Measurements from ENCODE around the gene INHA.

The INHA gene

DNA sequence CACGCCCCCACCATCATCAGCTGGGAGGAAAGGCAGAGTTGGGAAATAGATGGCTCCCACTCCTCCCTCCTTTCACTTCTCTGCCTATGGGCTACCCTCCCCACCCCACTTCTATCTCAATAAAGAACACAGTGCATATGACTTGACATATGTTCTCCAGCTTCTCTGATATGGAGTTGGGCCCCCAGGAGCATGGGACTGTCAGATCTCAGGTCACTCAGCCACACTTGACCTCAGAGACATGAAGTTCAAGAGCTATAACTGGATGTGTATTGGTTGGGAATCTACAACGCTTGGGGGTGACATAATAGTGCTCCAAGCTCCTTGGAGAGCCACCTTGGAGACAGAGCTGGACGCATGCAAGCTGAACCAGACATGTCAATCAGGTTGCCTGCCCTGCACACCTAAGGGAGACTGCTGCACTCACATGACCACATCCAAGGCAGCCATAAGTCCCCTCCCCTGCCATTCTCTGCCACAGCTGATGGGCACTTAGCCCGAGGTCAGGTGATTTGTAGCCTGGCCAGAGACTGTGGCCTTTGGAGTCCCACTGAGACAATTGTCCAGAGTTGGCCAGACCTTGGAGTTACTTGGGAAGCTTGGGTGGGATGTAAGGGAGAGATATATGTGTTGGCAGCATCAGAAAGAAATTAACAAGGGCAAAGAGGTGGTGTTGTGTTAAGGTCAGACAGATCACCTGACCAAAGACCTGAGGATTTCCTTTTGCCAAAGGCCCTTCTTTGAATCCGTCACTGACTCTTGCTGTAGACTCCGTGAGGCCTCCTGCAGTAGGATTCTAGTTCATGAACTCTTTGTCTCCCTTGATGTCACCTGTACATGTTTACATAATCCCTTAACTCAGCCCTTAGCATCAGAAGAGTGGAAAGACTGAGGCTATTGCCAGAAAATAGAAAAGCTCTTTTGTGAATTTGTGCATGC, 3.7 kb downstream of the INHA start:
- no peak for DNase-seq

DNA sequence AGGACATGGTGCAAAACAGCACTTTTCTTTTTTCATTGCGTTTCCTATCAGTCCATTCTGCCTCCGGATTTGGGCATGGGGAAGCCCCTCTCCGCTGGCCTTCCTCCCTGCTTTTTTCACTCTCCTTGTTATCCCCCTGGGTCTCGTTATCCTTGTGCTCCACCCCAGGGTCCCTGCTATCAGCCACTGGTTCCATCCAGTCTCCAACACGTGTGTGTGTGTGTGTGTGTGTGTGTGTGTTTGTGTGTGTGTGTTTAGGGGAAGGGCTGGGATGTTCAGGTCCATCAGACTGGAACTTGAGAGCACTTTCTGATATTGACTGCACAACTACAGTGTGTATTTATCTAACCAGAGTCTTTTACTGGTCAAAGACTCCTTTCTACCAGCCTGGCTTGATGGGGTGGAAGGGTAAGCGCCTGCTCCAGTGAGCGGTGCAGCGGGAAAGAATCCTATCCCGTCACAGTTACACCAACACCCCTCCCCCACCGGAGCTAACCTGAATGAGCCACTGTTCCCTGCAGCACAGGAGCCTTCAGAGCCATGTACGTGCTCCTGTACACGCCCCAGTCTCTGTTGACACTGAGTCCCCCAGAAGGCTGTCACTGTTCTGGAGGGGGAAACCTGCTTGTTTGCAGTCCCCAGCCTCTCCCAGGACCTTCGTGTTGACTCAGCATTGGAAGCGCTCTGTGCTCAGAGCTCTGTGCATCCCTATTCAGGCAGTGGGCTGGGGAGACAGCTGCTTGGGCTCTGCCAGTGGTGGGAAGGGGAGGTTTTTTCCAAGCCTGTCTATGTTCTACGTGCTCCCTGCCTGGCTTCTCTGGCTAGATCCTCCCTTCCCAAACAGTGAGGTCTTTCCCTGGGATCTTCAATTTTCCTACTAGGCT, 4.6 kb downstream of the INHA start:
- no peak for DNase-seq

DNA sequence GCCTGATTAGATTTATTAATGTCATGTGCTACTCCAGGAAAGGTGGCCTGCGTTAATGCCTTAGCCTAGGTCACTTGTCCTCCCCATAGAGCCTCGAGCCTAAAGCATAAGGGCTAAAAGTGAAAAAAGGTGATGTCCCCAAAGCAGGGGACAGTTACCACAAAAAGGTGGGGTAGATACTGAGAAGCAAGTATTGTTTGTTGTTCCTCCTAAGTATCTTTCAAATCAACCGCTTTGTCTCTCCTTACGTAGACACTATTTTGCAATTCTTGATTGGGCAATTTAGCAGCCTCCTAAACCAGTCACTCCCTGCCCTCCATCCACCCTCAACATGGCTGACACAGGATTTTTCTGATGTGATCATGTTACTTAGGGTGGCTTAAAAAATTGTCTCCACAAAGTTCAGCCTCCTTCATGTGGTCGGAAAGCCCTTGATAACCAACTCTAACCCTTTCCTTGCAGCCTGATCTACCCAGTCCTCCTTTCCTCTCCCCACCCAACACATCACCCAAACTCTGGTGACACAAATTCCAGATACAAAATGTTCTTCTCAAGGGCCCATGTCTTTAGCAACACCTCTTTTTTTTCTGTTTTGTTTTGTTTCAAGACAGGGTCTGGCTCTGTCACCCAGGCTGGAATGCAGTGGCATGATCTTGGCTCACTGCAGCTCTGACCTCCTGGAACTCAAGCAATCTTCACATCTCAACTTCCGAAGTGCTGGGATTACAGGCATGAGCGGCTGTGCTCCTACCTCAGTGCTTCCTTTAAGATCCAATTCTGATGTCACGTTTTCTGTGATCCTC, 6.9 kb downstream of the INHA start:
- no peak for DNase-seq

DNA sequence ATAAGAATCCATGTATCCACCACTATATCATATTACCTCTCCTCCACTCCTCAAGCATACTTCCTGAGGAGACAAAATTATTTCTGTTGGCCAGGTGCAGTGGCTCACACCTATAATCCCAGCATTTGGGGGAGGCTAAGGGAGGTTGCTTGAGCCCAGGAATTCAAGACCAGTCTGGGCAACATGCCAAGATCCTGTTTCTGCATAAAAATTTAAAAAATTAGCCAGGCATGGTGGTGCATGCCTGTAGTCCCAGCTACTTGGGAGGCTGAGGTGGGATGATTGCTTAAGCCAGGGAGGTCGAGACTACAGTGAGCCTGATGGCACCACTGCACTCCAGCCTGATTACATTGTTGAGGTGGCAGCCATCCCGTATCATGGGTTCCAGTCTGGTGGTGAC, 9.2 kb downstream of the INHA start:
- no peak for DNase-seq

DNA sequence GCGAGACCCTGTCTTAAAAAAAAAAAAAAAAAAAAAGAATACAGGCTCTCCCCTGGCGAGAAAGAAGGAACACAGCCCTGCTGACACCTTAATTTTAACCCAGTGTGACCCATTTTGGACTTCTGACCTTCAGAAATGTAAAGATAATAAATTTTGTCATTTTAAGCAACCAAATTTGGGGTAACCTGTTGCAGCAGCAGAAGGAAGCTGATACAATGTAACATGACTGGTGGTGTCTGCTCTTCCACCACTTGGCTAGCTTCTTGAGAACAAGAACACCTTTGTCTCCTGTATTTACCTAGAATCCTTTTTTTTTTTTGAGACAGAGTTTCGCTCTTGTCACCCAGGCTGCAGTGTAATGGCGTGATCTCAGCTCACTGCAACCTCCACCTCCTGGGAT, 19.0 kb downstream of the INHA start:
- DNase-seq = no peak

DNA sequence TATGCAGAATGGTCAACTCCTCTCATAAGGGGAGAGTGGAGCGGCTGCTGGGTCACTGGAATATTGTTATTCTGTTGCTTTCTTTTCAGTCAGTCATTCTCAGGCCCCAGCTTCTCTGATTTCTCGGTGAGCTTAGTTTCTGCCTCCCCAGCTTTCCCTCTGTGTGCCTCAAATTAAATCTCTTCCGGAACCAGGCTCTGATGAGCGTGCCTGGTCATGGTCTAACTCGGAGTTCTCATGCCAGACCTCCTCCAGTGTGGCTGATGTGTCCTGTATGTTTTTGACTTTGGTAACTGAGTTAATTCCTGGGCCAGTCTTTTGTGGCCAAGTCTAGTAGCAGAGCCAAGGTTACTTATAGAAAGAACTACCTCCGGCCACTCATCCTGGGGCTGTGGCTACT, 20.6 kb downstream of the INHA start:
- DNase-seq = no peak

DNA sequence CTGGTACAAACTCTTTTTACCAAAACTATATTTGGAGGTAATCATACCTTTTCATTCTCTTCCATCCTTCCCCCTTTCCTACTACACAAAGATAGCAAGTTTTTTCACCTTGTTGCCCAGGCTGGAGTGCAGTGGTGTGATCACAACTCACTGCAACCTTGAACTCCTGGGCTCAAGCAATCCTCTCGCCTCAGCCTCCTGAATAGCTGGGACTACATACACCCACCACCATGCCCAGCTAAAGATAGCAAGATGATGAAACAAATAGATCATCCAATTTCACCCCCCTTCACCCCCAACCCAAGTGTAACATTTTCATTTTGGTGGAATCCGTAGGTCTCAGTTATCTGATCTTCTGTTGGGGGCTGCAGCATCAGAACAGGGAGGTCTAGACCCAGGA, 21.0 kb downstream of the INHA start:
- DNase-seq = no peak

DNA sequence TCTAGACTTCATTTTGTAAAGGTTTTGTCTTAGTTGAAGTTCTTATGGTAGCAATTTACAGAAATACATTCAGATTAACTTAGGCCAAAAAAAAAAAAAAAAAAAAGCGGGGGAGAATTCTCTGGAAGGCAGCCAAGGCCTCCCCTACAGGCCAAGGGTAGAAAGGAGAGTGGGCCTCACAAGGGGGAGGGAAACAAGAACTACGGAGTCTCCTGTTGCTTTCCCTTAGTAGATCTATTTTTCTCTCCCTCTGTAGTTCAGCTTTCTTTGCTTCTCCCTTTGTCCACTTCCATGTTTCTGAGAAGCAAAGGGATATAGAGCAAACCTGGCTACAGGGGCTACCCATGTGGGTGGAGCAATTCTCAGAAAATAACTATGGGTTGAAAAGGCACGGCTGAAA, 23.1 kb downstream of the INHA start:
- no peak for DNase-seq

DNA sequence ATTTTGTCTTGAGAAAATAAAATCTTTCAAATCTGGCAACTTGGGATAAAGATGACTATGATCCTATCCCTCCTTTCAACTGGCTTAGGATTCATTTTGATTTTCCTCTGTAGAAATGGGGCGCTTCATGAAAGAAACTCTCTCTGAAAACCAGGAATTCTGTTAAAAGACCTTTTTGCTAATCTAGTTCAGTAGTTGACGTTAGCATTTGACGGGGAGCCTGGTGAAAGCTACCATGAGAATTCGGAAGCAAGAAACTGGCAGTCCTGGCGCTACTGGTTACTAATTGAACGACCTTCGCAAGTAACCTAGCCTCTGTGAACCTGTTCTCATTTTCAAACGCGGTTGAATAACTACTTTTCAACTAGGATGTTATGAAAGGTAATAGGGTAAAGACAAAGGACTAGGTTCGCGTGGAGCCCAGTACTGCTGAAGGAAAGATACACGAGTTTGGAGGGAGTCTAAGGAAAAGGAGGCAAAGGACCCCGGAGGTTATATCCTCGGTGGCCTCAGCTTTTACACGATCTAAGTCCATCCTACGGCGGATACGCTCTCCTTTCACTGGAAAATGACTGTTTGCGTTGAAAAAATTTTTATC, 24.9 kb downstream of the INHA start:
- DNase-seq = no peak

DNA sequence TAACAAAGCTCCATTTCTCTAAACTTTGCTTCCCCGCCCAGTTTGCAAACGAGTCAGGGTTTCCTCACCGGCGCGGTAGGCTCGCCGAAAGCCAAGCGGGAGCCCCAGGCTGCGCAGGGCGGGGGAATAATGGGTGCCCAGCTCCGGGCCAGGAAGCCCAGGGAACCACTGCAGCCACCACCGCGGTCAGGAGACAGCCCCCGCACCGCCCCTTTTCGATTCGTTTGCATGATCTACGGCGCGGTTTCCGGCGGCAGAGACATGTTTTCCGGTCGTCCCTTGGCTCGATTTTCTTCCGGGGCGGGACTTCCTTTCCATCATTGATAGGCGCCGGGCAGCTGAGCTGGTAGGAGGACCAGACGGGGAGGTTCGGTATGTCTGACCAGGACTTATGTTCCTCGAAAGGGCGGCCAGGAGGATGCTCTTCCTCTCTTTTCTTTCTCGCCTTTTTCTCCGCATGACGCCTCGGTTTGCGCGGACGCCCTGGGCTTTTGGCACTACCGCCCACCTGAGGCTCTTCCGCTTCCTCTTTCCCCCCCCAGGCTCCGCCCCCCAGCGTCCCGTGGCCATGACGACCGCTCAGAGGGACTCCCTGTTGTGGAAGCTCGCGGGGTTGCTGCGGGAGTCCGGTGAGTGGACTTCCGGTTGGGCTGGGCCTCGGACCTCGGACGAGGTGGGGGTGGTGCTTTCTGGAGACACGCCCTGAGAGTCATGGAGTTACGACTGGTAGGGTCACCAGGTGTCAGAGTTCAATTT, 25.6 kb downstream of the INHA start, which contains the start of gene STK11IP:
Gene STK11IP, plus strand, starts transcription at position 306 of the 756 bp plus-strand sequence. Its CDS starts 263 bp downstream, at position 569.
- DNase-seq = peak; percentile 84

DNA sequence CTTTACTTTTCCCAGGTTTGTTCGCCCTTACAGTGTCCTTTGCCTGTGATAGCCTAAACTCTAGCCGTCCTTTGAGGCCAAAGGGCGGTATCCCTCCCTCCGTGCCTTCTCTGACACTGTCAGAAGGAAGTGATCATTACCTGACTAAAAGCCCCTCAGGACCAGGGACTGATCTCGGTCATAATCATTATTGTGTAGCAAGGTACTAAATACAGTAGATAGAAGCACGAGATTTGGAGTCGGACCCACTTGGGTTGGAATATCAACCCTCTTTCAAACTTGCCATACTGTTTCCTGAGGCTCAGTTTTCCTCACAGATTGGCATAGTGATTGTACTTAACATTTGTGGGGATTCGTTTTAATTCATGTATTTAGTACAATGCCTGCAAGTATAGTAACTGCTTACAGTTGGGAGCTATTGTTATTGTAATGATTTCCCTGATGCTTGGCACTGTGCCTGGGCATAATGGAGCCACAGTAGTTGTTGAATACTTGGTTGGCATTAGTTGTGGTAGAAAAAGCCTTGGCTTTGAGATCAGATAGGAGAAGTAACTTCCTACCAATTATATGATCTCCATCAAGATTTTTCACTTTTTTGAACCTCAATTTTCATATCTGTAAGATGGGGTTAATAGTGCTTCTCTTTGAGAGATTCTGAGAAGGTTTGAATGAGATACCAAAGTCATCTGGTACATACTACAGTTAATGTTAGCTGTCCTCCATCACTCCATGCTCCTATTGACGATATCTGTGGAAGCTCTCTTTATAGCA, 26.4 kb downstream of the INHA start:
- no peak for DNase-seq

DNA sequence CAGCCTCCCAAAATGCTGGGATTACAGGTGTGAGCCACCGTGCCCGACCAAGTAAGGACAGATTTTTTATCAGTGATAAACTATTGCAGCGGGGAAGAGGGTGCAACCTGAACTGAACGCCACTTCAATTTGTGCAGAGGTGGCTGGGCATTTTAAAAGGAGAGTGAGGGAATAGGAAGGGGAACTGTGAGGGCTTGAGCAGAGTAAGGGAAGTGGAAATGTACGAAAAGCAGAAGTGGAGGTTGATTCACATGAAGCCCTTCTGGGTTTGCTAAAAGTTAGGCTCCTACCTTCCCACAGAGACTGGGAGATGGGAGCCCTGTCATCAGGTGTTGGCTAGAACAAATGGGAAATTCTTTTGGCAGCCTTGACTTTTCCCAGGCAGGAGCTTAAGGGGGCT, 31.7 kb downstream of the INHA start:
- DNase-seq = no peak

DNA sequence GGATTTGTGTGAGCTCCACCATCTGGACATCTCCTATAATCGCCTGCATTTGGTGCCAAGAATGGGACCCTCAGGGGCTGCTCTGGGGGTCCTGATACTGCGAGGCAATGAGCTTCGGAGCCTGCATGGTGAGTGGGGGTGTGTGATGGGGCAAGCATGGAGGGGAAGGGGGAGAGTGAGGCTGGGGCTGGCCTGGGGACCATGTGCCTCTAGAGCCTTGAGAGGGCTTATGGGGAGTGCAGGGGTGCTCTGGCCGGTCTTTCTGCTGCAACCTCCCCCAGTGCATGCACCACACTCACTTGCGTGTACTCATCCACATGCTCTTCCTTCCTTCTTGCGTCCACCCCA, 33.5 kb downstream of the INHA start:
- DNase-seq = no peak

DNA sequence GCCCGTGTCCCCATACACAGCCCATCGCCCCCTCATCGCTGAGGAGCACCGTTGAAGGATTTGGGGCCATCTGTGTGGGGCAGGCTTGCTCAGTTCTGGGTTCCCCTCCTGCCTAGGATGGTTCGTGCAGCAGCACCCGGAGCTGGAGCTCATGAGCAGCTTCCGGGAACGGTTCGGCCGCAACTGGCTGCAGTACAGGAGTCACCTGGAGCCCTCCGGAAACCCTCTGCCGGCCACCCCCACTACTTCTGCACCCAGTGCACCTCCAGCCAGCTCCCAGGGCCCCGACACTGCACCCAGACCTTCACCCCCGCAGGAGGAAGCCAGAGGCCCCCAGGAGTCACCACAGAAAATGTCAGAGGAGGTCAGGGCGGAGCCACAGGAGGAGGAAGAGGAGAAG, 35.8 kb downstream of the INHA start:
- no peak for DNase-seq

DNA sequence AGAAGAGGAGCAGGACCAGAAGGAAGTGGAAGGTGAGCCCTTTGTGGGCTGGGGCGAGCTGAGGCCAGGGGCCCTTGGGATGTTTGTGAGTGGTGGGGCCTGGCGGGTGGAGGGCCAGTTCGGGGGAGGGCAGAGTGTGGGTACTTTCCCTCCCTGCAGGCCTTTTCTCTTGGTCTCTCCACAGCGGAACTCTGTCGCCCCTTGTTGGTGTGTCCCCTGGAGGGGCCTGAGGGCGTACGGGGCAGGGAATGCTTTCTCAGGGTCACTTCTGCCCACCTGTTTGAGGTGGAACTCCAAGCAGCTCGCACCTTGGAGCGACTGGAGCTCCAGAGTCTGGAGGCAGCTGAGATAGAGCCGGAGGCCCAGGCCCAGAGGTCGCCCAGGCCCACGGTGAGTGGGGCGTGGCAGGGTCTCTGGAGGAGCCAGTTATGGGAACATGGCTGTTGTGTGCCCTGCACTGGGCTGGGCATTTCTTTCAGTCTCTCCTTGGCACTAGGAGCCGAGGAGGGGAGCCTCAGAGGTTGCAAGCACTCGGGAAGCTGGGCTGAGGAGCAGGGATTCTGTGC, 36.4 kb downstream of the INHA start:
- DNase-seq = no peak

DNA sequence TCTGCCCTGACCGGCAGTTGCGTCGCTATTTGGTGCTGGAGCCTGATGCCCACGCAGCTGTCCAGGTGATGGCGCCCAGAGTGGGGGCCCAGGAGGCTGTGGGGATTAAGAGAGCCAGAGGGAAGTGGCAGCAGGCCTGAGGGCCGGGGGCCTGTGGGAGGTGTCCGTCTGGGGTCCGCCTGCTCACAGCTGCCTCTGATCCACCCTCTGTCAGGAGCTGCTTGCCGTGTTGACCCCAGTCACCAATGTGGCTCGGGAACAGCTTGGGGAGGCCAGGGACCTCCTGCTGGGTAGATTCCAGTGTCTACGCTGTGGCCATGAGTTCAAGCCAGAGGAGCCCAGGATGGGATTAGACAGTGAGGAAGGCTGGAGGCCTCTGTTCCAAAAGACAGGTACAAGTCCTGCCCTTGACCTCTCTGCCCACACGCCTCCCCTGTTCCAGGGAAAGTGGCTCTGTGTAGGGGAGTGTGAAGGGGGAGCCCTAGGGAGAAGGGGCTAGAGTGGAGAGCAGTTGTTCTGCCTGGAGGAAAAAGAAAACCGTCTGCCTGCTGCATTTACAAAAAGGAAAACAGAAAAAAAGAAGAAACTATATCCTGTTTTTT, 37.1 kb downstream of the INHA start:
- DNase-seq = no peak

DNA sequence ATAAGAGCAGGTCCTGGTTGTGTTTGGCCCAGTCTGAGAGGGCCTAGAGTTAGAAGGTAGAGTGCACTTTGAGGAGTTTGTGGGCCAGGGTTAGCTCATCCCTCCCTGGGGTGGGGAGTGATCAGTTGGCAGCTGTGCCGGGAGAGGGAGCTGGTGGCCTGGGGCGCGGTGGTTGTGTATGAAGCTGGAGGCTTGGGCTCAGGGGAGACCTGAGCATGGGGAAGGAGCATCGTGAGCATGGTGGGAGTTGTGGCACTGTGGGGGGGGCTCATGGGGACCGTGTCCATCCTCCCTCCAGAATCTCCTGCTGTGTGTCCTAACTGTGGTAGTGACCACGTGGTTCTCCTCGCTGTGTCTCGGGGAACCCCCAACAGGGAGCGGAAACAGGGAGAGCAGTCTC, 39.2 kb downstream of the INHA start:
- DNase-seq = no peak

DNA sequence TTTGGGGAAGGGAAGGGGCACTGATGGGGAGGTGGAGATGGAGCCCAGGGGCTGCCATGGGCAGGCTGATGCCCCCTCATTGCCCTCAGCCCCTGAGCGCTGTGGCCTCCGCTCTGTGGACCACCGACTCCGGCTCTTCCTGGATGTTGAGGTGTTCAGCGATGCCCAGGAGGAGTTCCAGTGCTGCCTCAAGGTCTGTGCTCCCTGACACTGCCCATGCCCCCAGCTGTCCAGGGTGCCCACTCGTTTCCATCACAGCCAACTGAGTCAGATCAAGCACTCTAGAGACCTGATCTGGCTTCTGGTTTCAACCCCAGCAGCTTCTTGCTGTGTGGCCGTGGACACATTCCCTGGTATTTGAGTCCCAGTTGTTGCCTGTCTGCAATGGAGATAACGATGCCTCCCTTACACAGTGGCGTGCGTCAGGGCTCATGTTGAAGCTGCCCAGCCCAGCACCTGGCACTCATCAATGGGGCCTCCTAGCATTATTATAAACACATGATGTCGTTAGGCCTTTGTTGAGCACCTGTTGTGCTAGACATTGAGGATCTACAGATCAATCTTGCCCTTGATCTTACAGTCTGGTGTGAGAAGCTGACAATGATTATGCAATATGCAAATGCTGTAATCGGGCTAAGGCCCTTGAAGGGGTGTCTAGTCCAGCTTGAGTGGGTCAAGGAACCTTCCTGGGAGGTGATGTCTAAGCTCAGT, 39.9 kb downstream of the INHA start:
- DNase-seq = no peak

DNA sequence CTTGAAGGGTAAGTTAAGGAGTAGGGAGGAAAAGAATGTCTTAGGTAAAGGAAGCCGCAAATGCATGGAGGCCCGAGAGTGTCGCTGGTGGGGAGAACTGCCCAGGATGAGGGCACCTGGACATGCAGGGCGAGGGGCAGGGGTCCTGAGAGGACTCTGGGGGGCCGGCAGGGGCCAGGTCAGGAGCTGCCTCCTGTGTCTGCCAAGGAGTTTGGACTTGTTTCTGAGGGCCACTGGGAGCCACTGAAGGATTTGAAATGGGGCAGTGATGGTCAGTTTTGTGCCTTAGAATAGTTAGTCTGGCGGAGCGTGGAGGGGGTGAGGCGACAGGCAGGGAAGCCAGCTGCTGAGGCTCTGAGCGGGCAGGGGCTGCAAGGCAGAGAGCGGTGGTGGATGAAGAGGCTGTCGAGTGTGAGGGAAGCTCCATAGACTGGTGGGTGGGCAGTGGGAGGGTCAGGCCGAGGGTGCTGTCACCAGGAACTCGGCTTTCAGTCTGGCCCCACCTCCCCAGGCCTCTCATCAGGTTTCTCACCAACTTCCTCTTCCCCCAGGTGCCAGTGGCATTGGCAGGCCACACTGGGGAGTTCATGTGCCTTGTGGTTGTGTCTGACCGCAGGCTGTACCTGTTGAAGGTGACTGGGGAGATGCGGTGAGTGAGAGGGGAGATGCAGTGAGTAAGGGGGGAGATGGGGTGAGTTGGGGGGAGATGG, 40.6 kb downstream of the INHA start:
- DNase-seq = no peak

Data from activated CD4-positive, alpha-beta T cell treated with anti-CD3 and anti-CD28 coated beads, Interleukin-2, amount 50 U/mL, for 4 hours (primary cell).